Measurements from ENCODE around the gene EMP1. TPM values are rescaled to one million over a fixed set of nuclear protein-coding genes. Genes with fewer than 3 reads are reported as not detected.

EMP1 gene
- total and polyA plus RNA-seq, 9 of the 15 experiments (the other 6 are each of a cell fraction or from before 2014, with no cell fraction given): 0.10 to 0.60 TPM; not detected in 7

DNA sequence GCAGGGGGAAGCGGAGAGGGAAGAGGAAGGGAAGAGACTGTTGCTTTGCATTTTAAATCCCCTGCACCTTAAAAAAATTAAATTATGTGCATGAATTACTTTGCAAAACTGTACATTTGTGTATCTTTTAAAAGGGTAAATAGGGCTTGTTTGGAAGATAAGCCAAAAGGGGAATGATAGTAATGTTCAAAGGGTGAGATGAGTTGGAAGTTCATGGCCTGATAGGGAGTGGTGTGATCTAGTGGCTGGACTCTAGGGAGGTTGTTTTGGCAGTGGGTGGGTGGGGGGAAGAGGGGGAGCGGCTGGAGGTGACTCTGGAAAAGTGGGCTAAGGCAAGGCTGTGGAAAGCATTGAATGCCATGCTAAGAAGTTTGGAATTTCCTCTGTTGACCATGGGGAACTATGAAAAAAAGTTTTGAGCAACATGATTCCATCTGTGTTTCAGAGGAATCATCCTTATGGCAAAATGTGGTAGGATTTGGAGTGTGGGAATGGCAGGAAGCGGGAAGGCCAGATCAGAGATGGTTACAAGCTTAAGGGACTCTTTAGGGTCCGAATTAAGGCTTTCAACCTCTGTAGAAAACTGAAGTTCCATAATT is 25.5 kb upstream of the EMP1 start (continued):
- no peak for TF ChIP-seq VEZF1 (CRISPR knock-in tag; IDR thresholded peaks at IDR 0.05)
- TF ChIP-seq SUPT5H (IDR thresholded peaks at IDR 0.05): no peak
- no peak for TF ChIP-seq PRMT5 (CRISPR knock-in tag; IDR thresholded peaks at IDR 0.05)

GRCh38 chr12:13171921-13172859 is 24.3 kb upstream of the EMP1 start:
- FAIRE-seq: no peak
- in situ Hi-C loops (cut with MboI): no loop called here
- TF ChIP-seq ZNF217 (CRISPR knock-in tag; IDR thresholded peaks at IDR 0.05) (no peak), RFX1 (IDR thresholded peaks at IDR 0.05) (0 out of 2 replicates have a peak, but pooled peaks have one; percentile 24)
- no peaks in the 10 kb centered on the region for H3K4me1 ChIP-seq (replicated peaks in 1 of 2; ENCODE audit: control insufficient read depth in 2 of 2, insufficient read depth in 2 of 2, low read length in 2 of 2)
- H2AFZ ChIP-seq (ENCODE audit: low read depth, low read length): no peak overlapping the region
- no peaks in the 10 kb centered on the region for H3K36me3 ChIP-seq (ENCODE audit: control insufficient read depth, insufficient read depth, low read length)
- 0% methylated on average over 11 of the region's 14 CpGs for WGBS (ENCODE audit: insufficient coverage, low coverage, missing lambda C conversion rate)
- no peak for DNase-seq (ENCODE audit: extremely low read depth in 1 of 4, low spot score in 3 of 4)
- no peak for ATAC-seq
- no peak overlapping the region for H3K27ac ChIP-seq (ENCODE audit: extremely low read depth, low read depth, low read length)
- no peak overlapping the region for H3K4me3 ChIP-seq
- H4K20me1 ChIP-seq (replicated peaks; ENCODE audit: control insufficient read depth, insufficient read depth, low read length): no peaks in the 10 kb centered on the region
- no peak overlapping the region for H3K4me2 ChIP-seq (ENCODE audit: insufficient read depth, low read length)
- no TSS peak for BruUV-seq (replicated peaks)
- H3K9me1 ChIP-seq (ENCODE audit: control insufficient read depth, insufficient read depth, low read length): no peaks in the 10 kb centered on the region
- H3K27me3 ChIP-seq (ENCODE audit: control insufficient read depth in 2 of 2, insufficient read depth in 2 of 2, low read length in 2 of 2): no peaks in the 10 kb centered on the region; a peak in 1 of 5 replicates
- no peak overlapping the region for H3K9ac ChIP-seq (ENCODE audit: insufficient read depth in 1 of 2, low read depth in 2 of 2, low read length in 2 of 2)
- CTCF ChIA-PET (ENCODE audit: low intra/inter-chr PET ratio): no interaction called here
- POLR2A ChIA-PET: no interaction called here
- intact Hi-C loops (cut with micrococcal nuclease): no loop called here
- no peaks in the 10 kb centered on the region for H3K9me3 ChIP-seq (replicated peaks; ENCODE audit: control insufficient read depth, insufficient read depth, low read depth, low read length)
- H3K79me2 ChIP-seq (ENCODE audit: control insufficient read depth, insufficient read depth, low read length): no peaks in the 10 kb centered on the region
